Chondrocyte (in vitro differentiated cells): ENCODE results near the gene RBPJL. TPM values are rescaled to one million over a fixed set of nuclear protein-coding genes. Genes with fewer than 3 reads are reported as not detected.

Experiments used
- DNase-seq: peaks from one replicate; pipeline ENCODE4 v3.0.0; 2021; ENCODE audit warnings: mixed read lengths, low spot score
- H3K27ac Mint-ChIP-seq: one replicate; pipeline ENCODE4 v1.8.0; 2021; ENCODE audit warnings: mild to moderate bottlenecking, moderate library complexity, mixed read lengths; ENCODE audit not compliant: unreplicated experiment
- H3K27me3 Mint-ChIP-seq: 2 replicates; pipeline ENCODE4 v1.8.0; 2021; ENCODE audit warnings: low read depth, mixed read lengths
- H3K36me3 Mint-ChIP-seq: 2 replicates; pipeline ENCODE4 v1.8.0; 2021; ENCODE audit warnings: low read depth, mixed read lengths
- H3K4me1 Mint-ChIP-seq: 2 replicates; pipeline ENCODE4 v1.8.0; 2021; ENCODE audit warnings: low read depth, mild to moderate bottlenecking, mixed read lengths
- H3K4me3 Mint-ChIP-seq: one replicate; pipeline ENCODE4 v1.8.0; 2021; ENCODE audit warnings: mild to moderate bottlenecking, moderate library complexity, mixed read lengths; ENCODE audit not compliant: unreplicated experiment
- H3K9me3 Mint-ChIP-seq: 2 replicates; pipeline ENCODE4 v1.8.0; 2021; ENCODE audit warnings: low read depth, mixed read lengths
- long read RNA-seq: library from polyadenylated mRNA; stranded (forward); transcript quantifications from one replicate; pipeline ENCODE4 v2.0.0, GENCODE V29; 2021
- total RNA-seq: library from RNA; stranded (reverse); gene quantifications from 3 replicates; pipeline ENCODE4 v1.2.1, GENCODE V29; 2021
- TF ChIP-seq, protein P1 (sequence below): fragments of 200-600 bp; sonication (generic); IDR thresholded peaks from 2 replicates; pipeline ENCODE4 v1.5.0; 2021; ENCODE audit warnings: antibody characterized with exemption, mild to moderate bottlenecking, moderate library complexity

Gene RBPJL, protein sequence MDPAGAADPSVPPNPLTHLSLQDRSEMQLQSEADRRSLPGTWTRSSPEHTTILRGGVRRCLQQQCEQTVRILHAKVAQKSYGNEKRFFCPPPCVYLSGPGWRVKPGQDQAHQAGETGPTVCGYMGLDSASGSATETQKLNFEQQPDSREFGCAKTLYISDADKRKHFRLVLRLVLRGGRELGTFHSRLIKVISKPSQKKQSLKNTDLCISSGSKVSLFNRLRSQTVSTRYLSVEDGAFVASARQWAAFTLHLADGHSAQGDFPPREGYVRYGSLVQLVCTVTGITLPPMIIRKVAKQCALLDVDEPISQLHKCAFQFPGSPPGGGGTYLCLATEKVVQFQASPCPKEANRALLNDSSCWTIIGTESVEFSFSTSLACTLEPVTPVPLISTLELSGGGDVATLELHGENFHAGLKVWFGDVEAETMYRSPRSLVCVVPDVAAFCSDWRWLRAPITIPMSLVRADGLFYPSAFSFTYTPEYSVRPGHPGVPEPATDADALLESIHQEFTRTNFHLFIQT
- not detected in 3 replicates for total RNA-seq
- long read RNA-seq = 0 reads

DNA sequence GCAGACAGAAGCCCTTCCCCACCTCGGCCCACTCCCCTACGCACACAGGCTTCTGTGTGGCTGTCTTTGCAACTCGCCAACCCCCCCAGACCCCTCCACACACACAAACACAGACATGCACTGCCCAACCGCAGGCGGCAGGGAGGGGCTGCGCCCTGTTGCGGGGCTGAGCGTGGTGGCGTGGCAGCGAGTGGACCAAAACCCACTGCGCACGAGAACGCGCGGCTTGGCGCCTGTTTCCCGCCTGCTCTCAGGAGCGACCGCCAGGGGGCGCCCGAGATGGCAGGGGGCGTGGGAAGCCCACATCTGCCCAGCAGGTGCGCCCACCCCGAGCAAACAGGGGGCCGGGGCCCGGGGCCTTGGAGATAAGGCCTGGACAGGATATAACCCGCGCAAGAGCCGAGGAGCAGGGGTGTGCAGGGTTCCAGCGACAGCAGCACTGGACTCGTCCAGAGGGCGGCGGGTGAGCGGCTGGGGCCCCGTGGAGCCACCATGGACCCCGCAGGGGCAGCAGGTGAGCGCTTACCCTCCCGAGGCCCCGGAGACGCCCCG lies at the start of gene RBPJL:
RBPJL (plus strand) TSS at position 410 of the 552 bp plus-strand sequence; CDS start at position 493, 83 bp downstream.
- TF ChIP-seq, protein P1, sequence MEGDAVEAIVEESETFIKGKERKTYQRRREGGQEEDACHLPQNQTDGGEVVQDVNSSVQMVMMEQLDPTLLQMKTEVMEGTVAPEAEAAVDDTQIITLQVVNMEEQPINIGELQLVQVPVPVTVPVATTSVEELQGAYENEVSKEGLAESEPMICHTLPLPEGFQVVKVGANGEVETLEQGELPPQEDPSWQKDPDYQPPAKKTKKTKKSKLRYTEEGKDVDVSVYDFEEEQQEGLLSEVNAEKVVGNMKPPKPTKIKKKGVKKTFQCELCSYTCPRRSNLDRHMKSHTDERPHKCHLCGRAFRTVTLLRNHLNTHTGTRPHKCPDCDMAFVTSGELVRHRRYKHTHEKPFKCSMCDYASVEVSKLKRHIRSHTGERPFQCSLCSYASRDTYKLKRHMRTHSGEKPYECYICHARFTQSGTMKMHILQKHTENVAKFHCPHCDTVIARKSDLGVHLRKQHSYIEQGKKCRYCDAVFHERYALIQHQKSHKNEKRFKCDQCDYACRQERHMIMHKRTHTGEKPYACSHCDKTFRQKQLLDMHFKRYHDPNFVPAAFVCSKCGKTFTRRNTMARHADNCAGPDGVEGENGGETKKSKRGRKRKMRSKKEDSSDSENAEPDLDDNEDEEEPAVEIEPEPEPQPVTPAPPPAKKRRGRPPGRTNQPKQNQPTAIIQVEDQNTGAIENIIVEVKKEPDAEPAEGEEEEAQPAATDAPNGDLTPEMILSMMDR = peak; percentile 87
- Mint-ChIP-seq H3K27ac (no peak within 1 kb of the TSS), H3K36me3 (no peaks in the 10 kb centered on the region), H3K4me3 (no peak within 1 kb of the TSS), H3K4me1 (peaks cover 3% of the 10 kb centered on the region), H3K9me3 (no peaks in the 10 kb centered on the region), H3K27me3 (no peaks in the 10 kb centered on the region)
- no peak for DNase-seq

DNA sequence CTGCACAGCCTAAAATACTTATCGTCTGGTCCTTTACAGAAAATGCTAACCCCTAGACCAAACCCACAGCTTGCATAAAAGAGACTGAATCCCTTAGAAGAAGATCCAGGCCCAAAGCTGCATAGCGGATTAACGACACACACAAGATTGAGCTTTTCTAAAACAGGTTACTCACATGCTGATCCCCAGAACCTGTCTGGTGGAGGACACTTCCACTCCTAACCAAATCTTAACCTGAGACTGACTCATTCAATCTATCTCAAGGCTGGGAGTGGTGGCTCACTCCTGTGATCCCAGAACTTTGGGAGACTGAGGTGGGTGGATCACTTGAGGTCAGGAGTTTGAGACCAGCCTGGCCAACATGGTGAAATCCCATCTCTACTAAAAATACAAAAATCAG lies 49.5 kb upstream of the RBPJL start:
- peaks cover 4% of the 10 kb centered on the region for H3K4me1 Mint-ChIP-seq
- H3K27me3 Mint-ChIP-seq = peaks cover 28% of the 10 kb centered on the region
- no peaks in the 10 kb centered on the region for H3K9me3 Mint-ChIP-seq
- H3K4me3 Mint-ChIP-seq = no peak overlapping the region
- no peak for DNase-seq
- TF ChIP-seq, protein P1 = no peak
- H3K36me3 Mint-ChIP-seq = no peaks in the 10 kb centered on the region
- H3K27ac Mint-ChIP-seq = no peak overlapping the region

DNA sequence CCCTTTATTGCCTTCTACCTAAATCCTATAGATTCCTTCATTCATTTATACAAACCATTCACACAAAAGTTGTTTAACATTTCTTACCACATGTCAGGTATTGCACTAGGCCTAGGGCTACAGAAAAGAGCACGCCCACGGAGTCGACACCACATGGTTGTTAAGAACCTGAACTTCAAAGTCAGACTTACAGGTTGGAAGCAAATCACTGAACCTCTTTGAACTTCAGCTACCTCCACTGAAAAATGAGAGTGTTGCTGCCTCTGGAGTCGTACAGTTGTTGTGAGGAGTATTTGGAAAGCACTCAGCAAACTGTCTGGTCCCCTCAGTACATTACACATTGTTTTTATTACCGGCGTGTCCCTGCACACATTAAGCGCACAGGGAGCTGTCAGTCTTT lies 48.9 kb upstream of the RBPJL start:
- TF ChIP-seq, protein P1 = no peak
- Mint-ChIP-seq H3K9me3 (no peaks in the 10 kb centered on the region), H3K4me3 (no peak overlapping the region), H3K27ac (no peak overlapping the region), H3K27me3 (peaks cover 29% of the 10 kb centered on the region), H3K4me1 (peaks cover 4% of the 10 kb centered on the region), H3K36me3 (no peaks in the 10 kb centered on the region)
- no peak for DNase-seq

DNA sequence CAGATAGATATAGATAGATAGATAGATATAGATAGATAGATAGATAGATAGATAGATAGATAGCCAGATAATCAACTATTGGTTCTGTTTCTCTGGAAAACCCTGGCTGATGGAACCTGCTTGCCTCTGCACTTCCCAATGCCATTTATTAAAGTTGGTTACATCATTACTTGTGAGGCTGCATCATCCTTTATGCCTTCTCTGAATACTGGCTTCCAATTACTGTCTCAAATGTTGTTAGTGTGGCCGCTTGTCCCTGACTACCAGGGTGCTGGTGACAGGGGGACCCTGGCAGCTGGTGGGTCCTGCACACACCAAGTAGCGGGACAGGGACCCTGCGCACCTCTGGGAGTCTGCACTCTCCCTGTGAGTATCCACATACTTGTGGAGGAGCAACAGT lies 48.4 kb upstream of the RBPJL start:
- Mint-ChIP-seq H3K4me3 (no peak overlapping the region), H3K4me1 (peaks cover 4% of the 10 kb centered on the region), H3K27me3 (peaks cover 31% of the 10 kb centered on the region), H3K36me3 (no peaks in the 10 kb centered on the region), H3K9me3 (no peaks in the 10 kb centered on the region), H3K27ac (no peak overlapping the region)
- TF ChIP-seq, protein P1 = no peak
- no peak for DNase-seq

DNA sequence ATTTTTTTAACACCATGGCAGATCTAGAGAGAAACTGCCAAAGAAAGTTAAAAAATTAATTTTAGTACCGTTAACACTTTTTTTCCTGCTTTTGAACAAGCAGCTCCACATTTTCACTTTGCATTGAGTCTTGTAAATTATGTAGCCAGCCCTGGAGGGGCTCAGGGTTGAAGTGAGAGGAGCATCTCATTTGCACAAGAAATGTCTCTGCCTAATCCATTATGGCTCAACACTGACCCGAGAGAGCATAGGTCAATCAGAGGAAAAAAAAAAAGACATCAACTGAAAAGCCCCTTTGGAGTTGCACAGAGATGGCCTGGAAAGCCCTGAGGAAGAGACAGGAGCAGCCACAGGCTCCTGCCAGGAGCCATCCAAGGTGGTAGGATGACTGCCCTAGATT lies 48.0 kb upstream of the RBPJL start:
- TF ChIP-seq, protein P1 = no peak
- Mint-ChIP-seq H3K4me1 (peaks cover 4% of the 10 kb centered on the region), H3K27me3 (peaks cover 31% of the 10 kb centered on the region), H3K9me3 (no peaks in the 10 kb centered on the region), H3K27ac (no peak overlapping the region), H3K36me3 (no peaks in the 10 kb centered on the region), H3K4me3 (no peak overlapping the region)
- no peak for DNase-seq
